Testis (tissue), 3 donors: Measurements from ENCODE around the gene PHF1. TPM values are rescaled to one million over a fixed set of nuclear protein-coding genes. Genes with fewer than 3 reads are reported as not detected.

Experiments used
- DNase-seq: peaks from one replicate; pipeline ENCODE4 v3.0.0-alpha.2; 2019
- H3K27ac ChIP-seq, 2 donors: fragments of 200-600 bp; sonication (generic); one replicate each; pipeline ENCODE4 v1.5.1; 2019
- H3K27me3 ChIP-seq: fragments of 200-600 bp; sonication (generic); one replicate; pipeline ENCODE4 v1.5.1; 2019
- H3K36me3 ChIP-seq: fragments of 200-600 bp; sonication (generic); one replicate; pipeline ENCODE4 v1.5.1; 2017; ENCODE audit warnings: low read depth; ENCODE audit errors: missing control alignments
- H3K4me1 ChIP-seq: fragments of 200-600 bp; sonication (generic); one replicate; pipeline ENCODE4 v1.5.1; 2019
- H3K4me3 ChIP-seq, 2 donors: fragments of 200-600 bp; sonication (generic); one replicate each; pipeline ENCODE4 v1.5.1; 2017 to 2019
- H3K9me3 ChIP-seq: fragments of 200-600 bp; sonication (generic); one replicate; pipeline ENCODE4 v1.5.1; 2017
- CTCF ChIP-seq, 3 experiments: fragments of 450-650 bp in 2 of 3; fragments of 200-600 bp in 1 of 3; sonication (generic) in 1 of 3; IDR thresholded peaks; one replicate each; pipeline ENCODE4 v1.5.1; 2016 to 2019; ENCODE audit warnings: antibody characterized with exemption in 3 of 3, mild to moderate bottlenecking in 2 of 3, moderate library complexity in 1 of 3
- POLR2A ChIP-seq: fragments of 450-650 bp; IDR thresholded peaks from one replicate; pipeline ENCODE4 v1.6.1; 2017; ENCODE audit warnings: antibody characterized with exemption, mild to moderate bottlenecking, moderate library complexity
- WGBS, 2 donors: methylation state at CpG; one replicate each; pipeline ENCODE4 v1.1.5; 2018; 5-methylcytosine and 5-hydroxymethylcytosine counted together
- intact Hi-C: fragments of 100-400 bp; cut with DNase I; formaldehyde crosslinking; loops from one replicate; pipeline ENCODE4 v1.15.1; 2023; ENCODE audit warnings: low total_unique reads
- polyA plus RNA-seq: library from polyadenylated mRNA; stranded (reverse); fragments of 350-450 nt; fragmentation: Illumina TruSeq; extraction: RNeasy Lipid Tissue Mini Kit (QIAGEN cat#74804); gene quantifications from one replicate; pipeline ENCODE4 v1.2.3, GENCODE V29; 2014; ENCODE audit warnings: low read depth, low replicate concordance; ENCODE audit not compliant: insufficient read depth
- total RNA-seq, 2 donors: library from RNA; depleted of rRNA; stranded (reverse); fragments of >200 nt; gene quantifications; one replicate each; pipeline ENCODE4 v1.2.3, GENCODE V29; 2016

PHF1 gene
- total and polyA plus RNA-seq, 3 donors from 2014 or later: 184 to 218 (median 216) TPM

- no peak for DNase-seq
- Histone ChIP-seq H3K36me3 (no peaks in the 10 kb centered on the region), H3K27ac (no peak overlapping the region), H3K4me1 (peaks cover 16% of the 10 kb centered on the region), H3K27me3 (no peaks in the 10 kb centered on the region), H3K9me3 (no peaks in the 10 kb centered on the region), H3K4me3 (no peak overlapping the region)
- WGBS, 2 donors: 88 to 95% methylated on average over 2 of the region's 2 CpGs
- intact Hi-C loops: no loop called here
- TF ChIP-seq CTCF (IDR thresholded peaks at IDR 0.05) (no peak), POLR2A (no peak)
Observed at GRCh38 chr6:33380272-33380981, 30.4 kb upstream of the PHF1 start.

- Histone ChIP-seq H3K9me3 (no peaks in the 10 kb centered on the region), H3K36me3 (no peaks in the 10 kb centered on the region), H3K27me3 (no peaks in the 10 kb centered on the region), H3K4me1 (no peaks in the 10 kb centered on the region), H3K4me3 (no peak overlapping the region), H3K27ac (no peak overlapping the region)
- no peak for DNase-seq
- intact Hi-C loops: no loop called here
- 82 to 88% methylated on average over 9 to 10 of the region's 10 CpGs for WGBS, 2 donors
- TF ChIP-seq CTCF (IDR thresholded peaks at IDR 0.05): no peak
- no peak for TF ChIP-seq POLR2A
Observed at GRCh38 chr6:33383427-33384185, 27.2 kb upstream of the PHF1 start.

GRCh38 chr6:33384581-33385020 is 26.2 kb upstream of the PHF1 start:
- no peak for DNase-seq
- H3K4me3 ChIP-seq: no peak overlapping the region
- H3K27ac ChIP-seq: no peak overlapping the region
- no peaks in the 10 kb centered on the region for H3K36me3 ChIP-seq
- no peaks in the 10 kb centered on the region for H3K9me3 ChIP-seq
- no peaks in the 10 kb centered on the region for H3K27me3 ChIP-seq
- TF ChIP-seq CTCF (IDR thresholded peaks at IDR 0.05) (peak; percentile 21 to 30 (median 30)), POLR2A (no peak)
- intact Hi-C loops: no loop called here
- no peaks in the 10 kb centered on the region for H3K4me1 ChIP-seq
- 41 to 49% methylated on average over 3 to 4 of the region's 4 CpGs for WGBS, 2 donors

- intact Hi-C loops: no loop called here
- WGBS, 2 donors: 56 to 66% methylated on average over 2 of the region's 2 CpGs
- H3K27me3 ChIP-seq: no peaks in the 10 kb centered on the region
- H3K4me1 ChIP-seq: peaks cover 7% of the 10 kb centered on the region
- no peak for DNase-seq
- H3K9me3 ChIP-seq: no peaks in the 10 kb centered on the region
- no peak overlapping the region for H3K27ac ChIP-seq
- no peak overlapping the region for H3K4me3 ChIP-seq
- TF ChIP-seq CTCF (IDR thresholded peaks at IDR 0.05) (no peak), POLR2A (no peak)
- H3K36me3 ChIP-seq: no peaks in the 10 kb centered on the region
Observed at GRCh38 chr6:33390173-33390572, 20.6 kb upstream of the PHF1 start.
